ENCODE measurements around the gene TBC1D22A.

TBC1D22A gene

DNA sequence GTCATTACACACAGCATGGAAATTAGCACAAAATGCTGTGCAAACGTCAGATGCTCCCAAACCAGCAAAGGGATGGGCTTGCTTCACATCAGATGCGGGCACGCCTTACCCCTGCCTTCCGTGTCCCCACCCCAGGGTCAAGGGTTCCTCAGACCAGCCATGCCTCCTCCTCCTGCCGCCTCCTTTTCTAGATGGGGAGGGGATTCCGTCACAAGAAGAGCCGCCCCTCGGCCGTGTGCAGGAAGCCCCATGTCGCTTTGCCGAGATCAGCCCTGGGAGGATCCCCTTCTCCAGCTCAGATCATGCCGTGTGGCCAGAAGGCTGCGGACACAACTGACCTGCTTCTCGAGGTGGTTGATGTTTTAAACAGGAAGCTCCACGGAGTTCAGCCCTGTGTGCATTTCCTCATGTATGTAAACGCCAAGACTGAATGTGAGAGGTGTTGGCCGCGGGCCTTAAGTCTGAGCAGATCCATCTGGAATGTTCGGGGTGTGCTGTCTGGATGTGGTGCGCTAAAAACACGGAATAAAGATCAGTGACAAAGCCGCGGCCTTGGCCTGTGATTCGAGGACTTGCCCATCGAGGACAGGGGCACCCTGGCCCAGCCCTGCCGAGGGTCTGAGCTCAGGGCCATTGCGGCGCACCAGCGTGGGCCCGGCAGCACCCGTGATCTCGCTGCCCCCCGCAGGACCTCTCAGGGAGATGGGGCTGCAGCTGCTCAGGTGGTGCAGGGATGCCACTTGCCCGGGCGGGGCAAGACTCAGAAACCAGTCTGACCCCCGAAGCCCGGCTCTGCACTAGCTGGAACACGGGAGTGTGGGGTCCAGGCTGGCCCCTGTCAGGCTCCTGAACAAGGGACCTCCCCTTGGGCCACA lies 412.9 kb downstream of the TBC1D22A start:
- H3K36me3 Mint-ChIP-seq (ENCODE audit: low read depth): peaks cover 12% of the 10 kb centered on the region
- H3K9me3 Mint-ChIP-seq: peaks cover 5% of the 10 kb centered on the region
- H3K4me1 Mint-ChIP-seq: peaks cover 6% of the 10 kb centered on the region
- H3K4me3 Mint-ChIP-seq: no peak overlapping the region
- TF ChIP-seq, protein P1, sequence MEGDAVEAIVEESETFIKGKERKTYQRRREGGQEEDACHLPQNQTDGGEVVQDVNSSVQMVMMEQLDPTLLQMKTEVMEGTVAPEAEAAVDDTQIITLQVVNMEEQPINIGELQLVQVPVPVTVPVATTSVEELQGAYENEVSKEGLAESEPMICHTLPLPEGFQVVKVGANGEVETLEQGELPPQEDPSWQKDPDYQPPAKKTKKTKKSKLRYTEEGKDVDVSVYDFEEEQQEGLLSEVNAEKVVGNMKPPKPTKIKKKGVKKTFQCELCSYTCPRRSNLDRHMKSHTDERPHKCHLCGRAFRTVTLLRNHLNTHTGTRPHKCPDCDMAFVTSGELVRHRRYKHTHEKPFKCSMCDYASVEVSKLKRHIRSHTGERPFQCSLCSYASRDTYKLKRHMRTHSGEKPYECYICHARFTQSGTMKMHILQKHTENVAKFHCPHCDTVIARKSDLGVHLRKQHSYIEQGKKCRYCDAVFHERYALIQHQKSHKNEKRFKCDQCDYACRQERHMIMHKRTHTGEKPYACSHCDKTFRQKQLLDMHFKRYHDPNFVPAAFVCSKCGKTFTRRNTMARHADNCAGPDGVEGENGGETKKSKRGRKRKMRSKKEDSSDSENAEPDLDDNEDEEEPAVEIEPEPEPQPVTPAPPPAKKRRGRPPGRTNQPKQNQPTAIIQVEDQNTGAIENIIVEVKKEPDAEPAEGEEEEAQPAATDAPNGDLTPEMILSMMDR (IDR thresholded peaks at IDR 0.05; ENCODE audit: unreplicated experiment in 3 of 3): no peak
- H3K27me3 Mint-ChIP-seq (ENCODE audit: low read depth): no peaks in the 10 kb centered on the region
- H3K27ac Mint-ChIP-seq: peak overlapping the region in 2 of 3 experiments; percentile 64 to 85

DNA sequence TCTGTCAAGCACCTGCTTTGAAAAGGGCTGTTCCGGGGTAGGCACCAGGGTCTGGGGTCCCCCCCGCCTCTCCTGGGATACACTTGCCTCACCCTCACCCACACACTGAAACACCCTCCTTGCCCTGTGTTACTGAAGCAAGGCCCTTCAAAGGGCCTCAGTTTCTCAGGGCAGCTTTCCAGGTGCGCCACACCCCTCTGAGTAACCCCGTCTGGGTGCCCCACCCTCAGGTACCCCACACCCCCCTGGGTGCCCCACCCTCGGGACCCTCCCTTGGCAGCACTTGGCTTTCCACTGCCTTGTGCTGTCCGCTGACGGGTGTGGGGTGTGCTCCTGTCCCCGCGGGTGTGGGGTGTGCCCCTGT lies 413.6 kb downstream of the TBC1D22A start:
- H3K4me3 Mint-ChIP-seq: no peak overlapping the region

DNA sequence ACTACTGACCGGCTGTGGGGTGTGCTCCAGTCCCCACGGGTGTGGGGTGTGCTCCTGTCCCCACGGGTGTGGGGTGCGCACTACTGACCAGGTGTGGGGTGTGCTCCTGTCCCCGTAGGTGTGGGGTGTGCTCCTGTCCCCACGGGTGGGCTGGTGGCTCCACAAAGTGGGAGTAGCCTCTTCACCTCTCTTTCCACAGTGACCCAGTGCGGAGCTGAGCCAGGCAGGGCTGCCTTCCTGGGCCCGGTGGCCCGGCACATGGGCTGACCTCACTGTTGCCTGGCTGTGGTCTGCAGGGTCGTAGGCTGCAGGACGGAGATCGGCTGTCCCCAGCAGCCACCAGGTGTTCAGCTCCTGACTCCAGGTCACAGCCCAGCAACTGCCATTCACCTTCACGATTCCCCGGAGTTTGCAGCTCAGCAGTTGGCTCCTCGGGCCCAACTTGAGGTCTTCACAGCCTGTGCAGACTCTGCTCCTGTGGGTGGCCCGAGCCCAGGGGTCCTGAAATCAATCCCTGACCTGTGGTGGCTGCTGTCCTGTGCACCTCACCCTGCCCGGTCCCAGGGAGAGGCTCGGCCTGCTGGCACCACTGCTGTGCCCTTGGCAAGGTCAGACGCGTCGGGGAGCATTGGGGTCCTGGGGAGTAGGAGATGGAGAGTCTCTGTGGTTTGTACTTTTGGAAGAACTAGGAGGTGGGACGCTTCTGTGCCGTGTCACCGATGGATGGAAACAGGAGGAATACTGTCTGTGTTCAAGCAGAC lies 414.3 kb downstream of the TBC1D22A start:
- no peak overlapping the region for H3K27ac Mint-ChIP-seq
- TF ChIP-seq, protein P1 (IDR thresholded peaks at IDR 0.05; ENCODE audit: unreplicated experiment in 3 of 3): no peak
- peaks cover 6% of the 10 kb centered on the region for H3K4me1 Mint-ChIP-seq
- no peak overlapping the region for H3K4me3 Mint-ChIP-seq
- H3K9me3 Mint-ChIP-seq: peaks cover 11% of the 10 kb centered on the region
- peaks cover 12% of the 10 kb centered on the region for H3K36me3 Mint-ChIP-seq (ENCODE audit: low read depth)
- H3K27me3 Mint-ChIP-seq (ENCODE audit: low read depth): no peaks in the 10 kb centered on the region

More for the DNA sequence above, 413.6 kb downstream of the TBC1D22A start:
- Mint-ChIP-seq H3K27ac (no peak overlapping the region), H3K9me3 (peaks cover 11% of the 10 kb centered on the region), H3K27me3 (ENCODE audit: low read depth) (no peaks in the 10 kb centered on the region), H3K36me3 (ENCODE audit: low read depth) (peaks cover 12% of the 10 kb centered on the region), H3K4me1 (peaks cover 6% of the 10 kb centered on the region)
- TF ChIP-seq, protein P1 (IDR thresholded peaks at IDR 0.05; ENCODE audit: unreplicated experiment in 3 of 3): no peak

DNA sequence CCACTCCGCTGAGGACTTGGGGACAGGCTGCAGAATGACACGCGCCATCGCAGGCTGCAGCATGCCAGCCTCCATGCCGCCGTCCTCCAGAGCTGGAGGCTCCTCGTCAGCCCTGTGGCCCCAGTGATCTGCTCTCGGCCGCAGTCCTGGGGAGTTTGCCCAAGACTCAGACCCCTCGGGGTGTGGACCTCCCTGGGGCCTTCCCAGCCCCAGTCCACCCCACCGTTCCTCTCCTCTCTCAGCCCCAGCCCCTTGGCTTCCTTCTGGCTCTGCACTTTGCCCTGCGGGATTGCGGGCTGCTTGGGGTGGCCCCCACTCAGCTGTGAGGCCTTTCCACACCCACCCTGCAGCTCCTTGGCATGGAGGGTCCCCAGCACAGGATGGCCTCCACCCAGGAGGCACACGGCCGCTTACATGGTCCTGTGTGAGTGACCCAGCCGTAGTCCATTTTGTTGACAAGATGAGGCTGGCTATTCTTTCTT lies 414.9 kb downstream of the TBC1D22A start:
- peaks cover 14% of the 10 kb centered on the region for H3K9me3 Mint-ChIP-seq
- TF ChIP-seq, protein P1 (IDR thresholded peaks at IDR 0.05; ENCODE audit: unreplicated experiment in 3 of 3): no peak
- H3K4me3 Mint-ChIP-seq: no peak overlapping the region
- no peaks in the 10 kb centered on the region for H3K27me3 Mint-ChIP-seq (ENCODE audit: low read depth)
- peaks cover 6% of the 10 kb centered on the region for H3K4me1 Mint-ChIP-seq
- H3K27ac Mint-ChIP-seq: no peak overlapping the region
- H3K36me3 Mint-ChIP-seq (ENCODE audit: low read depth): peaks cover 12% of the 10 kb centered on the region

DNA sequence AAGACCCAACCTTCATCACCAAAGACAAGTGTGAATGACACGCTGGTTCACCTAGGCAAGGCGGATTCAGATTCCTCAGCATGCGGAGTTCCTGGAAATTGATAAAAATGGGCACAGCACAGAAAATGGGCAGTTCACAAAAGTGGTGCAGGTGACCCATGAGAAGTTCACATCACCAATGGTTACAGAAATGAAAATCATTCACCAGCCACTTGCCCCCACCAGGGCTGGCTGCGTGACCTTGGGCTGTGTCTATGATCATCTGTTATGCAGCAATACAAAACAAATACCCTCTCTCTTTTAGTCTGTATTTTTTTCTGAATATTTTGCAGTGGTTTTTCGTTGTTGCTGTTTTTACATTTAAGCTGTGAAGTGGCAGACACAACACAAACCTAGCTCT lies 415.9 kb downstream of the TBC1D22A start:
- no peaks in the 10 kb centered on the region for H3K27me3 Mint-ChIP-seq (ENCODE audit: low read depth)
- H3K27ac Mint-ChIP-seq: no peak overlapping the region
- H3K9me3 Mint-ChIP-seq: peaks cover 20% of the 10 kb centered on the region
- peaks cover 12% of the 10 kb centered on the region for H3K36me3 Mint-ChIP-seq (ENCODE audit: low read depth)
- TF ChIP-seq, protein P1 (IDR thresholded peaks at IDR 0.05; ENCODE audit: unreplicated experiment in 3 of 3): no peak
- no peak overlapping the region for H3K4me3 Mint-ChIP-seq
- peaks cover 6% of the 10 kb centered on the region for H3K4me1 Mint-ChIP-seq
